Measurements from ENCODE around the gene MYL2.

MYL2 gene

DNA sequence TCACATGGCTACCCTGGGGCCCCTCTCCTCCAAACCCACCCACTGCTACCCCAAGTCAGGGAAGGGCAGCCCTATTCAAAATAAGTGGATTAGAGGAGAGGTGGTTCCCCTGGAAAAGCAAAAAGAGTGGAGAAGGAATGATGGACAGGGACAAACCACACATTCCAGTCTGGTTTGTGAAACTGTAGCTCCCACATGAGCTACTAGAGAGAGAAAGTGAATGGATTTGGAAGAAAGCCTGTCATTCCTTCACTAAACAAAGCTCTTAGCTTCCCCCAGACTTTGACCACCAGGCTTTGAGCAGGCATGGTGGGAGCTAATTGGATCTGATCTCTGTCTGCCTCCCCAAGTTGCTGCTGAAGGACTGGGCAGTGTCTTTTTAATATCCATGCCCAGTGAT lies 45.6 kb downstream of the MYL2 start:
- DNase-seq (ENCODE audit: low read depth) = no peak
- no peak overlapping the region for H3K4me3 ChIP-seq (ENCODE audit: low read depth, low read length)
- no peak for TF ChIP-seq CTCF (conservative IDR thresholded peaks at IDR 0.05; ENCODE audit: low read depth, low read length)

GRCh38 chr12:110874351-110874750 lies 46.0 kb downstream of the MYL2 start:
- DNase-seq (ENCODE audit: low read depth) = no peak
- H3K4me3 ChIP-seq (ENCODE audit: low read depth, low read length) = no peak overlapping the region
- no peak for TF ChIP-seq CTCF (conservative IDR thresholded peaks at IDR 0.05; ENCODE audit: low read depth, low read length)

GRCh38 chr12:110872100-110872499 lies 48.3 kb downstream of the MYL2 start:
- TF ChIP-seq CTCF (conservative IDR thresholded peaks at IDR 0.05; ENCODE audit: low read depth, low read length) = no peak

DNA sequence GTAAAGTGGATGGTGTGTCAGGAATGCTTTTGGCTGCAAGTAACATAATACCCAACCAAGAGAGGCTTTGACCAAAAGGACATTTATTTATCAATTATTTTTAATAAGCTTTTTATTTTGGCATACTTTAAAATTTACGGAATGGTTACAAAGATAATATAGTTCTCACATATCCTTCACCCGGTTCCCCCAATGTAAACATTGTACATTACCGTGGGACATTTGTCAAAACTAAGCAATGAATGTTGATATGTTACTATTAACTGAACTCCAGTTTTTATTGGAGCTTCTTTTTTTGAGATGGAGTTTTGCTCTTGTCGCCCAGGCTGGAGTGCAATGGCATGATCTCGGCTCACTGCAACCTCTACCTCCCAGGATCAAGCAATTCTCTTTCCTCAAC lies 50.6 kb downstream of the MYL2 start:
- H3K4me3 ChIP-seq (ENCODE audit: low read depth, low read length) = no peak overlapping the region
- no peak for DNase-seq (ENCODE audit: low read depth)
- TF ChIP-seq CTCF (conservative IDR thresholded peaks at IDR 0.05; ENCODE audit: low read depth, low read length) = no peak

More at GRCh38 chr12:110872100-110872499, 48.3 kb downstream of the MYL2 start:
- no peak for DNase-seq (ENCODE audit: low read depth)
- no peak overlapping the region for H3K4me3 ChIP-seq (ENCODE audit: low read depth, low read length)

- no peak for DNase-seq (ENCODE audit: low read depth)
Measured at GRCh38 chr12:110869026-110869425, 51.4 kb downstream of the MYL2 start.

DNA sequence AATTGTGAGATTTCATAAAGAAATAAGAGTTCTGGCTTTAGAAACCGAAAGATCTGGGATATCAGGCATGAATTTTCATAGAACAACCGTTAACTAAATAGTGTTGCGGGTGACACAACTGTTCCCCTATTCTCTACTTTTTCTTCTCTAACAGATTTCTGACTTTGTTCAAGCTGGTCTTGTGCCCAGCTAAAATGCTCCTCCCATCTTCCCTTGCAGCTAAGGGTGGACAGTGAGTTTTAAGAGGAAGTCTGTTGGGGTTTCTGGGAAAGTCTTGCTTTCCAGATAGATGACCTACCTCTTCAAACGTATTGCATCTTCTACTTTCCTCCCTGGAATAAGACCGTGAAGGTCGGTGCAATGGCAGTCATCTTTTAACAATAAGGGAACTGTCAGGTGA lies 54.9 kb downstream of the MYL2 start:
- H3K4me3 ChIP-seq (ENCODE audit: low read depth, low read length) = no peak overlapping the region
- no peak for TF ChIP-seq CTCF (conservative IDR thresholded peaks at IDR 0.05; ENCODE audit: low read depth, low read length)
- DNase-seq (ENCODE audit: low read depth) = no peak

More at GRCh38 chr12:110869026-110869425, 51.4 kb downstream of the MYL2 start:
- H3K4me3 ChIP-seq (ENCODE audit: low read depth, low read length) = no peak overlapping the region
- no peak for TF ChIP-seq CTCF (conservative IDR thresholded peaks at IDR 0.05; ENCODE audit: low read depth, low read length)

GRCh38 chr12:110863161-110863560 lies 57.2 kb downstream of the MYL2 start:
- no peak for DNase-seq (ENCODE audit: low read depth)

More at GRCh38 chr12:110863161-110863560, 57.2 kb downstream of the MYL2 start:
- H3K4me3 ChIP-seq (ENCODE audit: low read depth, low read length) = no peak overlapping the region
- TF ChIP-seq CTCF (conservative IDR thresholded peaks at IDR 0.05; ENCODE audit: low read depth, low read length) = no peak

Measured in choroid plexus epithelial cell (primary cell).